Psoas muscle (tissue), 8 donors: ENCODE measurements around the gene MAP1S. TPM values are rescaled to one million over a fixed set of nuclear protein-coding genes. Genes with fewer than 3 reads are reported as not detected.

Experiments used
- ATAC-seq, 4 donors: fragments of 200-7000 bp; cut with Tn5 transposase; one replicate each; pipeline ENCODE4 v1.9.1; 2020; ENCODE audit warnings: moderate library complexity in 3 of 4, mild to moderate bottlenecking in 2 of 4
- DNase-seq, 2 donors: peaks; one replicate each; pipeline ENCODE4 v3.0.0-alpha.2; 2020
- H3K27ac ChIP-seq: fragments of 200-600 bp; one replicate; pipeline ENCODE4 v1.8.0; 2022
- H3K27me3 ChIP-seq, 3 donors: fragments of 200-600 bp in 1 of 3; one replicate each; pipeline versions ENCODE4 v1.6.1 to v1.8.0; 2013 to 2022; ENCODE audit warnings: low read length in 2 of 3, mild to moderate bottlenecking in 2 of 3, moderate library complexity in 1 of 3; ENCODE audit not compliant: insufficient read depth in 3 of 3
- H3K36me3 ChIP-seq, 2 donors: fragments of 200-600 bp in 1 of 2; one replicate each; pipeline versions ENCODE4 v1.6.1 to v1.8.0; 2013 to 2022; ENCODE audit warnings: low read depth in 1 of 2, mild to moderate bottlenecking in 1 of 2, moderate library complexity in 1 of 2; ENCODE audit not compliant: insufficient read depth in 1 of 2
- H3K4me1 ChIP-seq: fragments of 200-600 bp; one replicate; pipeline ENCODE4 v1.8.0; 2022
- H3K4me3 ChIP-seq: fragments of 200-600 bp; one replicate; pipeline ENCODE4 v1.8.0; 2022; ENCODE audit warnings: mild to moderate bottlenecking
- H3K9me3 ChIP-seq: fragments of 200-600 bp; one replicate; pipeline ENCODE4 v1.8.0; 2022
- CTCF ChIP-seq: fragments of 200-600 bp; IDR thresholded peaks from one replicate; pipeline ENCODE4 v1.8.0; 2022; ENCODE audit warnings: antibody characterized with exemption
- WGBS, 3 donors: extraction: QIAGEN DNeasy Blood & Tissue Kit; methylation state at CpG; one replicate each; pipeline versions ENCODE4 v1.1.6 to v1.1.7; 2013; 5-methylcytosine and 5-hydroxymethylcytosine counted together
- intact Hi-C, 2 donors: fragments of 100-400 bp; cut with DNase I; formaldehyde crosslinking; loops; one replicate each; pipeline versions ENCODE4 v1.11.0 to v1.14.2; 2022
- polyA plus RNA-seq, 3 donors: library from polyadenylated mRNA; stranded (reverse); fragments of 200-250 nt; gene quantifications; one replicate each; pipeline ENCODE4 v1.2.3, GENCODE V29; 2013
- total RNA-seq, 4 donors: library from RNA; stranded (reverse); fragmentation: NEBNext Ultra II Directional in 2 of 4; extraction: Animal tissue kit (Norgen Biotek cat#: 25700) in 2 of 4; gene quantifications; one replicate each; pipeline versions ENCODE4 v1.2.1 to v1.2.4, GENCODE V29; 2021 to 2023
- donor health status: healthy with polysubstance abuse.
- donor health status: DM: no; HTN: no; CAD: no; lungs with moderate emphysema.
- donor health status: Bipolar disorder and iron deficiency.
- donor health status: healthy.
- donor health status: DM: yes; HTN: yes; CAD: no.
- donor health status: DM: no; HTN: no; CAD: no.
- donor health status: DM: no; HTN: no; CAD: no.
- donor health status: DM: yes; HTN: yes; CAD: no.

Gene MAP1S
- total and polyA plus RNA-seq, 7 donors = 19.1 to 60.6 (median 42.4) TPM

DNA sequence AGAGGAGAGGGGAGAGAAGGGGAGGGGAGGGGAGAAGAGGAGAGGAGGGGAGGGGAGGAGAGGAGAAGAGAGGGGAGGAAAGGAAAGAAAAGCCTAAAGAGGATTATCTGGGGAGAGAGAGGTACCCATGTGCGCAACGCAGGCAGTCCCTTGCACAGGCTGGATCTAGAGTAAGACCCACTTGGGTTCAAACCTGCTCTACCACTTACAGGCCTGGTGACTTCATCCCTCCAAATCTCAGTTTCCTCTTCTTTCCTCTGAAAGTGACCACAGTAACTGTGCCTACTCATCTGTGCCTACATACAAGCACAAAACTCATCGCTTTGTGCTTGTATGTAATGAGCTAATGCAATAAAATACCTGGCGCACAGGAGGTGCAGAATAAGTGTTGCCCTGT is 732 bp upstream of the MAP1S start:
- no peak for DNase-seq
- H3K4me1 ChIP-seq = peaks cover 32% of the 10 kb centered on the region
- no peak for TF ChIP-seq CTCF
- peaks cover 0 to 5% (median 0%) of the 10 kb centered on the region in 3 donors for H3K27me3 ChIP-seq
- WGBS, 3 donors = 90 to 100% (median 95%) methylated on average over 4 of the region's 4 CpGs
- H3K9me3 ChIP-seq = no peaks in the 10 kb centered on the region
- peak overlapping the region; percentile 96 for H3K4me3 ChIP-seq
- no peak overlapping the region for H3K27ac ChIP-seq
- H3K36me3 ChIP-seq = peaks cover 0 to 12% of the 10 kb centered on the region in 2 donors
- ATAC-seq = no peak
- intact Hi-C loops = no loop called here

- no peak for DNase-seq
- H3K36me3 ChIP-seq = peaks cover 0 to 25% of the 10 kb centered on the region in 2 donors
- ATAC-seq = peak in 2 of 4 donors; percentile 7 to 9
- 2 to 3% (median 2%) methylated on average over 23 to 38 of the region's 38 CpGs for WGBS, 3 donors
- peak overlapping the region; percentile 83 for H3K27ac ChIP-seq
- H3K9me3 ChIP-seq = no peaks in the 10 kb centered on the region
- no peaks in the 10 kb centered on the region for H3K27me3 ChIP-seq
- peaks cover 32% of the 10 kb centered on the region for H3K4me1 ChIP-seq
- peak overlapping the region; percentile 96 for H3K4me3 ChIP-seq
- intact Hi-C loops = no loop called here
- TF ChIP-seq CTCF = no peak
Observed at GRCh38 chr19:17719730-17720400, 585 bp downstream of the MAP1S start.

DNA sequence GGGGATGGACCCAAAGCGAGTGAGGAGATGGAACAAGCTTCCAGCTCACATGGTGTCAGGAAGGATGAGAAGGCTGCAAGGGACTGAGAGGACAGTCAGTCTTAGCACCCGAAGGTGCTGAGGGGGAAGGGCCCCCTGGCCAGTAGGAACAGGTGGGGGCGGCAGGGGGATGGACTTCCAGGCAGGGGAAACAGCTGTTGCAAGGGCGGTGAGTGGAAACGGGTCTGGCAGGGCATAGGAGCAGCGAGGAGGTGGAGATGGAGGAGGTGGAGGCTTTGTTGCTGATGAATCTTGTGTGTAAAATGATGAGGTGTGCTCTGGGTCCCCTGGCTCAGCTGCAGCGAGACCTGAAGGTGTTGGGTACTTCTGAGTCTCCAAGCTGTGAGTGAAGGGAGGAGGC is 1.2 kb downstream of the MAP1S start:
- intact Hi-C loops = no loop called here
- Histone ChIP-seq H3K9me3 (no peaks in the 10 kb centered on the region), H3K27me3 (no peaks in the 10 kb centered on the region), H3K4me3 (peak overlapping the region; percentile 96), H3K4me1 (peaks cover 32% of the 10 kb centered on the region), H3K27ac (no peak overlapping the region), H3K36me3 (peaks cover 0 to 31% of the 10 kb centered on the region in 2 donors)
- ATAC-seq (peak in 2 of 4 donors; percentile 3 to 39), DNase-seq (no peak)
- WGBS, 3 donors = 7 to 14% (median 10%) methylated on average over 7 of the region's 7 CpGs
- no peak for TF ChIP-seq CTCF

DNA sequence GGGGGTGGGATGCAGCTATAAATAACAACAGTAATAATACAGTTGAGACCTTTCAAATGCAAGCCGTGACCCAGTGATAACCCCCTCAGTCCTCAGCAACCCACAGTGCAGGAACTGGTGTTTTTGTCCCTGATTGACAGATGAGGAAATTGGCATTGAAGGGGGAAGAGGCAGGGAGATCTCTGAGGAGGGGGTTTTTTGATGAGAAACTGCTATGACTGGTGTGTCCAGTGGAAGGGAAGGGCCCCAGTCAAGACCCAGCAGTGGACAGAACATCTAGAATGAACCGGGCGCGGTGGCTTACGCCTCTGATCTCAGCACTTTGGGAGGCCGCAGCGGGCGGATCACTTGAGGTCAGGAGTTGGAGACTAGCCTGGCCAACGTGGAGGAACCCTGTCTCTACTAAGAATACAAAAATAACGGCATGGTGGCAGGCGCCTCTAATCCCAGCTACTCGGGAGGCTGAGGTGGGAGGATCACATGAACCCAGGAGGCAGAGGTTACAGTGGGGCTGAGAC is 1.9 kb downstream of the MAP1S start:
- H3K4me1 ChIP-seq = peaks cover 32% of the 10 kb centered on the region
- 64 to 69% (median 69%) methylated on average over 12 of the region's 12 CpGs for WGBS, 3 donors
- peak overlapping the region; percentile 96 for H3K4me3 ChIP-seq
- intact Hi-C loops = no loop called here
- H3K27ac ChIP-seq = no peak overlapping the region
- DNase-seq (no peak), ATAC-seq (no peak)
- no peak for TF ChIP-seq CTCF
- peaks cover 5 to 38% of the 10 kb centered on the region in 2 donors for H3K36me3 ChIP-seq
- no peaks in the 10 kb centered on the region for H3K9me3 ChIP-seq
- no peaks in the 10 kb centered on the region for H3K27me3 ChIP-seq
